ENCODE results near the gene ECD. TPM values are rescaled to one million over a fixed set of nuclear protein-coding genes. Genes with fewer than 3 reads are reported as not detected.

ECD gene
- total and polyA plus RNA-seq, 10 of the 15 experiments (the other 5 are each of a cell fraction or from before 2014, with no cell fraction given): 27.3 to 61.6 (median 44.0) TPM

Small RNA genes within 50 kb of the gene (small RNA-seq; reads per million reads assigned to genes)
- gene RF00019: not detected
- 0.70 reads per million, percentile 19 among the genes with 10 or more reads in this experiment for gene SNORA11F

Other genes starting within 250 kb of the ECD start
Only the 7 nearest of the 8 such genes appear.
- gene PLA2G12B, start 213.2 kb downstream of the ECD start, total RNA-seq (2014; rRNA removed): not detected in 2 replicates
- not detected in 2 replicates for gene PLA2G12B, start 213.2 kb downstream of the ECD start, total RNA-seq (2014; rRNA removed; fragmentation: Illumina TruSeq; extraction: Trizol)
- gene PLA2G12B, start 213.2 kb downstream of the ECD start, total RNA-seq (2021): not detected in 2 replicates
- gene PLA2G12B, start 213.2 kb downstream of the ECD start, polyA plus RNA-seq (2011; rRNA removed): 0.17 TPM in 1 of 2 replicates, not detected in the other
- gene PLA2G12B, start 213.2 kb downstream of the ECD start, polyA plus RNA-seq (2014; fragmentation: Illumina TruSeq; extraction: Trizol): not detected in 2 replicates
- not detected for gene PLA2G12B, start 213.2 kb downstream of the ECD start, polyA plus RNA-seq (2014; fragmentation: Nextera tagmentation; extraction: Ambion mirVana)
- gene PLA2G12B, start 213.2 kb downstream of the ECD start, polyA plus RNA-seq (2014; rRNA removed): not detected in 2 replicates
- not detected for gene PLA2G12B, start 213.2 kb downstream of the ECD start, polyA plus RNA-seq (2016; fragmentation: Nextera tagmentation; extraction: Ambion mirVana)
- gene P4HA1, start 71.1 kb downstream of the ECD start, total RNA-seq (2014; rRNA removed): 24.9 and 35.0 TPM in 2 replicates
- 37.0 and 37.7 TPM in 2 replicates for gene P4HA1, start 71.1 kb downstream of the ECD start, total RNA-seq (2014; rRNA removed; fragmentation: Illumina TruSeq; extraction: Trizol)
- 22.4 and 26.5 TPM in 2 replicates for gene P4HA1, start 71.1 kb downstream of the ECD start, total RNA-seq (2021)
- 160 and 283 TPM in 2 replicates for gene P4HA1, start 71.1 kb downstream of the ECD start, polyA plus RNA-seq (2011; rRNA removed)
- 23.3 and 28.2 TPM in 2 replicates for gene P4HA1, start 71.1 kb downstream of the ECD start, polyA plus RNA-seq (2014; fragmentation: Illumina TruSeq; extraction: Trizol)
- 10 to 100 TPM; 15.0 to 17.6 TPM for gene P4HA1, start 71.1 kb downstream of the ECD start, polyA plus RNA-seq (2014; fragmentation: Nextera tagmentation; extraction: Ambion mirVana)
- gene P4HA1, start 71.1 kb downstream of the ECD start, polyA plus RNA-seq (2014; rRNA removed): 13.5 and 16.0 TPM in 2 replicates
- 10 to 100 TPM; 31.4 to 37.4 TPM for gene P4HA1, start 71.1 kb downstream of the ECD start, polyA plus RNA-seq (2016; fragmentation: Nextera tagmentation; extraction: Ambion mirVana)
- 1.0 and 1.5 TPM in 2 replicates for gene NUDT13, start 57.6 kb downstream of the ECD start, total RNA-seq (2014; rRNA removed)
- 1.4 and 1.9 TPM in 2 replicates for gene NUDT13, start 57.6 kb downstream of the ECD start, total RNA-seq (2014; rRNA removed; fragmentation: Illumina TruSeq; extraction: Trizol)
- 0.72 and 0.88 TPM in 2 replicates for gene NUDT13, start 57.6 kb downstream of the ECD start, total RNA-seq (2021)
- gene NUDT13, start 57.6 kb downstream of the ECD start, polyA plus RNA-seq (2011; rRNA removed): 6.1 and 7.3 TPM in 2 replicates
- 2.1 and 2.6 TPM in 2 replicates for gene NUDT13, start 57.6 kb downstream of the ECD start, polyA plus RNA-seq (2014; fragmentation: Illumina TruSeq; extraction: Trizol)
- 1 to 10 TPM; 1.5 to 2.6 TPM for gene NUDT13, start 57.6 kb downstream of the ECD start, polyA plus RNA-seq (2014; fragmentation: Nextera tagmentation; extraction: Ambion mirVana)
- gene NUDT13, start 57.6 kb downstream of the ECD start, polyA plus RNA-seq (2014; rRNA removed): 1.4 and 2.6 TPM in 2 replicates
- 1 to 10 TPM; 1.1 to 1.9 TPM for gene NUDT13, start 57.6 kb downstream of the ECD start, polyA plus RNA-seq (2016; fragmentation: Nextera tagmentation; extraction: Ambion mirVana)
- 9.7 and 10.7 TPM in 2 replicates for gene FAM149B1, start 111 bp upstream of the ECD start, total RNA-seq (2014; rRNA removed)
- 10.7 and 12.0 TPM in 2 replicates for gene FAM149B1, start 111 bp upstream of the ECD start, total RNA-seq (2014; rRNA removed; fragmentation: Illumina TruSeq; extraction: Trizol)
- gene FAM149B1, start 111 bp upstream of the ECD start, total RNA-seq (2021): 8.3 and 9.9 TPM in 2 replicates
- gene FAM149B1, start 111 bp upstream of the ECD start, polyA plus RNA-seq (2011; rRNA removed): 20.9 and 27.8 TPM in 2 replicates
- gene FAM149B1, start 111 bp upstream of the ECD start, polyA plus RNA-seq (2014; fragmentation: Illumina TruSeq; extraction: Trizol): 13.4 and 19.6 TPM in 2 replicates
- 10 to 100 TPM in 1 of 2 experiments, 1 to 10 TPM in 1; 6.6 to 11.6 TPM for gene FAM149B1, start 111 bp upstream of the ECD start, polyA plus RNA-seq (2014; fragmentation: Nextera tagmentation; extraction: Ambion mirVana)
- 9.3 and 9.6 TPM in 2 replicates for gene FAM149B1, start 111 bp upstream of the ECD start, polyA plus RNA-seq (2014; rRNA removed)
- 10 to 100 TPM; 12.3 to 13.4 TPM for gene FAM149B1, start 111 bp upstream of the ECD start, polyA plus RNA-seq (2016; fragmentation: Nextera tagmentation; extraction: Ambion mirVana)
- 50.2 and 51.5 TPM in 2 replicates for gene DNAJC9, start 79.2 kb upstream of the ECD start, total RNA-seq (2014; rRNA removed)
- 46.3 and 51.2 TPM in 2 replicates for gene DNAJC9, start 79.2 kb upstream of the ECD start, total RNA-seq (2014; rRNA removed; fragmentation: Illumina TruSeq; extraction: Trizol)
- 38.4 and 41.6 TPM in 2 replicates for gene DNAJC9, start 79.2 kb upstream of the ECD start, total RNA-seq (2021)
- gene DNAJC9, start 79.2 kb upstream of the ECD start, polyA plus RNA-seq (2011; rRNA removed): 33.6 and 40.6 TPM in 2 replicates
- gene DNAJC9, start 79.2 kb upstream of the ECD start, polyA plus RNA-seq (2014; fragmentation: Illumina TruSeq; extraction: Trizol): 42.0 and 43.6 TPM in 2 replicates
- gene DNAJC9, start 79.2 kb upstream of the ECD start, polyA plus RNA-seq (2014; fragmentation: Nextera tagmentation; extraction: Ambion mirVana): 10 to 100 TPM; 15.0 to 16.0 TPM
- 35.7 and 38.2 TPM in 2 replicates for gene DNAJC9, start 79.2 kb upstream of the ECD start, polyA plus RNA-seq (2014; rRNA removed)
- gene DNAJC9, start 79.2 kb upstream of the ECD start, polyA plus RNA-seq (2016; fragmentation: Nextera tagmentation; extraction: Ambion mirVana): 10 to 100 TPM; 71.9 to 72.9 TPM
- 107 and 111 TPM in 2 replicates for gene MRPS16, start 84.6 kb upstream of the ECD start, total RNA-seq (2014; rRNA removed)
- gene MRPS16, start 84.6 kb upstream of the ECD start, total RNA-seq (2014; rRNA removed; fragmentation: Illumina TruSeq; extraction: Trizol): 87.6 and 93.9 TPM in 2 replicates
- gene MRPS16, start 84.6 kb upstream of the ECD start, total RNA-seq (2021): 160 and 170 TPM in 2 replicates
- 86.2 and 86.9 TPM in 2 replicates for gene MRPS16, start 84.6 kb upstream of the ECD start, polyA plus RNA-seq (2011; rRNA removed)
- gene MRPS16, start 84.6 kb upstream of the ECD start, polyA plus RNA-seq (2014; fragmentation: Illumina TruSeq; extraction: Trizol): 69.4 and 75.3 TPM in 2 replicates
- 10 to 100 TPM; 43.4 to 98.5 TPM for gene MRPS16, start 84.6 kb upstream of the ECD start, polyA plus RNA-seq (2014; fragmentation: Nextera tagmentation; extraction: Ambion mirVana)
- 122 and 133 TPM in 2 replicates for gene MRPS16, start 84.6 kb upstream of the ECD start, polyA plus RNA-seq (2014; rRNA removed)
- 100 to 1,000 TPM; 269 to 285 TPM for gene MRPS16, start 84.6 kb upstream of the ECD start, polyA plus RNA-seq (2016; fragmentation: Nextera tagmentation; extraction: Ambion mirVana)
- 0.34 and 0.38 TPM in 2 replicates for gene CFAP70, start 190.9 kb upstream of the ECD start, total RNA-seq (2014; rRNA removed)
- 0.36 and 0.46 TPM in 2 replicates for gene CFAP70, start 190.9 kb upstream of the ECD start, total RNA-seq (2014; rRNA removed; fragmentation: Illumina TruSeq; extraction: Trizol)
- 0.51 and 0.58 TPM in 2 replicates for gene CFAP70, start 190.9 kb upstream of the ECD start, total RNA-seq (2021)
- gene CFAP70, start 190.9 kb upstream of the ECD start, polyA plus RNA-seq (2011; rRNA removed): 0.72 TPM in 2 replicates
- gene CFAP70, start 190.9 kb upstream of the ECD start, polyA plus RNA-seq (2014; fragmentation: Illumina TruSeq; extraction: Trizol): 0.44 and 0.57 TPM in 2 replicates
- gene CFAP70, start 190.9 kb upstream of the ECD start, polyA plus RNA-seq (2014; fragmentation: Nextera tagmentation; extraction: Ambion mirVana): under 1 TPM; 0.21 to 0.46 TPM
- gene CFAP70, start 190.9 kb upstream of the ECD start, polyA plus RNA-seq (2014; rRNA removed): 0.58 and 1.1 TPM in 2 replicates
- gene CFAP70, start 190.9 kb upstream of the ECD start, polyA plus RNA-seq (2016; fragmentation: Nextera tagmentation; extraction: Ambion mirVana): under 1 TPM; 0.32 to 0.37 TPM